HG03060 (cell line): ENCODE data around the gene MACROD2.
"Not testable (repeated sequence)": the region's sequence is repeated elsewhere in the genome, so short reads cannot be mapped to it uniquely, and the experiment has no call there.

Source experiments
- ATAC-seq: cut with Tn5 transposase; IDR thresholded peaks from one replicate; pipeline ENCODE4 v1.9.1; 2021; ENCODE audit warnings: low read depth, moderate number of reproducible peaks; ENCODE audit not compliant: unreplicated experiment

Gene MACROD2

DNA sequence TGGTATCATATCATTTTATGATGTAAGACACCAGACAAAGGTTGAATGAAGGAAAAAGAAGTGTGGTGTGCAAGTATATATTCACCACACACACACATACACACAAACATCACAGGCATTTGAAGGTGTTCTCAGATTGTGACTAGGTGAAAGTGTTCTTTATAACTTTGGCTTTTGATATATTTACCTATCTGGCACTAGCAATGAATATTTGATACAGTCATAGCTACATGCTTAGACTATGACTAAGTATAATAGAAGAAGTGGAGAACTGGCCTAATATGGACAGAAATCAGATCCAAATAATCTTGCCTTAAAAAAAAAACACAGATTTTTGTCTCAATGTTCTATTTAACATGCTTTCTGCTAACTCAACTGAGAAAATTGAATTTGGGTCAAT, 1768.0 kb downstream of the MACROD2 start:
- ATAC-seq: no peak

DNA sequence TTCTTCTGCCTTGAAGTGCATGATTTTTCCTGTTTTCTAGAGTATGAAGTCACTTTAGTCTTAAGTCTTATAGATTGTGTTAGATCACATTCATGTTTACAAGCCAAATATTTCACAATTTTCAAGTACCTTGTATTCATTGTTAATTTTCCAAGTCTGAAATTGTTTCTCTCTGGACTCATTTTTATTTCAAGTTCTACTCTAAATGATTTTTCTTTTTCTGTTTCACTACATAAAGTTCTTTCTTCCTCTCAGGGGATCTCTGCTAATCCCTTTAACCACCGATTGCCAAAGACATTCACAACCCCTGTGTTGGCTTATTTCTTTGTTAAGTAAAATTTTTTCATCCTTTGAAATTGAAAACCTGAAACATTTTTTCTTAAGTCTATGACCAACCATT, 1772.3 kb downstream of the MACROD2 start:
- ATAC-seq: no peak

GRCh38 chr20:15767999-15768741, 1772.9 kb downstream of the MACROD2 start:
- no peak for ATAC-seq

DNA sequence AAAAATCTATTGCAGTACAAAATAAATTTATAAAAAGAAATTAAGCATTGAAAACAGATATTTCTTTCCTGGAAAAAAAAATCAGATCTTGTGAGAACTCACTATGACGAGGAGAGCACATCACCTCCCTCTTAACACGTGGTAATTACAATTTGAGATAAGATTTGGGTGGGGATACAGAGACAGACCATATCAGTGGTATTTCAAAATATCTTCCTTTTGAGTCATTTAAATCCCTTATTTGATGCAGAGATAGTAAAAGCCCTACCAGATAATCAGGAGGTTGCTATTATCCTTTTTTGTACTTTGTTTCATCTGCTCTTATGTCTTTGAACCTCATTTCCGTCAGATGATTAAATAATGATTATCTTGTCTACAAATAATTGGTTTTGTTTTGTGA, 1777.5 kb downstream of the MACROD2 start:
- no peak for ATAC-seq

GRCh38 chr20:15774926-15775325, 1779.6 kb downstream of the MACROD2 start:
- ATAC-seq: no peak

- ATAC-seq: no peak
Observed at GRCh38 chr20:15776770-15777466, 1781.6 kb downstream of the MACROD2 start.

DNA sequence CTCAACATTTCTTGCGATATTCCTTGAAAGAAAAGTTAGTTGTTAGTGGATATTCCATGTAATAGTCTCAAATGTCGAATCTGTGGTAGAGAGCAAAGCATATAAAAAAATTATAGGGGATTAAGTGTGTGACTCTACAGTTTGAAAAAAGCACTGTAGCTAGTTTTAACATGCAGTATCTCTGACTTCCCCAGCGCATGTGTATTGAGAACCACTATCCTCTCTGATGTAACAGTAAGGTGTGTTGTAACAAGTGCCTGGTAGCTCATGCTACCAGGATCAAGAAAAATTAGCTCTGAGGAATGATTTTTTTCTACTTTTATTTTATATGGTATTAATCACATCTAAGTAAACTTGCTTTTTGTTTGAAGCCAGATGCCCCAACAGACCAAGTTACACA, 1788.7 kb downstream of the MACROD2 start:
- no peak for ATAC-seq

GRCh38 chr20:15789079-15789478, 1793.8 kb downstream of the MACROD2 start:
- no peak for ATAC-seq

GRCh38 chr20:15792855-15793254, 1797.5 kb downstream of the MACROD2 start:
- no peak for ATAC-seq

GRCh38 chr20:15794409-15794808, 1799.1 kb downstream of the MACROD2 start:
- ATAC-seq: no peak

DNA sequence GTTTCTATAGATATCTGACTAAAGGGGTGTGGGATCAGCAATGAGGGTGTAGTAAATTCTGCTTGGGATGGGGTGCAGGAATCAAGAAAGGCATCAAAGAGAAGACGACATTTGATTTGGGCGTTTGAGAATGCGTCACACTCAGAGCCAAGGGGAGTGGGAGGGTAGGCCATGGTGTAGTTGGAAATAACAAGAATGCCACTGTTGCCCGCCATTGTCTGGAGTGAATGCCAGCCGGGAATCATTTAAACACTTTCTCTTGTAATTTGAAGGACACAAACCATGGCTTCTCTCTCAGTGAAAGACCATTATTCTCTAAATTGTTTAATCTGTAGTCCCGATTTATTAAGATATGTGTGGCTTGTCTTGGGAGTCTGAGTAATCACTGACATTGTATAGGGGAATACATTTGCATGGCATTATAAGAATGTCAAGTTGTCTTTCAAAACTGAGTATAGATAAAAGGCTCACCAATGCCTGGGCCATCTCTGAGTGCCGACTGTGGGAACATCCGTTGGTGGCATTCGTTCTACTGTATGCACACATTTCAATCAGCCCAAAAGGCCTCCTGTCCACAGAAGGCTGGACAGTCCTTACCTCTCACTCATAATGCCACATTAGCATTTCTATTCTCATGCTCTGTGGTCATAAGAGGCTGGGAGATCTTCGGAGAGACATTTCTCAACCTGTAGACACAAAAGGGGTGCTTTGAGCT, 1800.1 kb downstream of the MACROD2 start:
- no peak for ATAC-seq

DNA sequence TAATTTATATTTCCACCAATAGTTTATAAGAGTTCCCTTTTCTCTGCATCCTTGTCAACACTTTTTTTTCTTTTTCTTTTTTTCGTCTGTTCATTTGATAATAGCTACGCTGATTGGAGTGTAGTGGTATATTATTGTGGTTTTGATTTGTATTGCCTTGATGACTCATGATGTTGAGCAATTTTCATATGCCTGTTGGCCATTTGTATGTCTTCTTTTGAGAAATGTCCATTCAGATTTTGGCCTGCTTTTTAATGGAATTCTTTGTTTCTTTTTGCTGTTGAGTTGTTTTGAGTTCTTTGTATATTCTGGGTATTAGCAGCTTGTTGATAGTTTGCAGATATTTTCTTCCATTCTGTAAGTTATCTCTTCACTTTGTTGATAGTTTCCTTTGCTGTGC, 1804.6 kb downstream of the MACROD2 start:
- no peak for ATAC-seq

- ATAC-seq: no peak
Observed at GRCh38 chr20:15802020-15802419, 1806.7 kb downstream of the MACROD2 start.

DNA sequence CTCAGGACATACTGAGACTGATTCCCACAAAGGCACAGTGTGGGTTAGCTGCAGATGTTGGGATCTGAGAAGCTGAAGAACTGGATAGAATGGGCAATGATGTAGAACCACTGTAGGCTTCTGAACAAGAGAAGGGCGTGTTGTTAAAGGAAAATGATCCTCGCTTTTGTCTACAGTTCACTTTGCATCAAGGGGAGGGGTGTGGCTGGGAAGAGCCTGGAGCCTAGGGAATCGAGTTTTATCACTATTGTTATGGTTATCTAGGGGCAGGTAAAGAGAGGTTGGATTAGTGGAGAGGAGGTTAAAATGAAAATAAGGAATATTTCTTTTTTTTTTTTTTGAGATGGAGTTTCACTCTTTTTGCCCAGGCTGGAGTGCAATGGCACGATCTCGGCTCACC, 1809.8 kb downstream of the MACROD2 start:
- ATAC-seq: no peak

GRCh38 chr20:15806105-15806504, 1810.8 kb downstream of the MACROD2 start:
- no peak for ATAC-seq

DNA sequence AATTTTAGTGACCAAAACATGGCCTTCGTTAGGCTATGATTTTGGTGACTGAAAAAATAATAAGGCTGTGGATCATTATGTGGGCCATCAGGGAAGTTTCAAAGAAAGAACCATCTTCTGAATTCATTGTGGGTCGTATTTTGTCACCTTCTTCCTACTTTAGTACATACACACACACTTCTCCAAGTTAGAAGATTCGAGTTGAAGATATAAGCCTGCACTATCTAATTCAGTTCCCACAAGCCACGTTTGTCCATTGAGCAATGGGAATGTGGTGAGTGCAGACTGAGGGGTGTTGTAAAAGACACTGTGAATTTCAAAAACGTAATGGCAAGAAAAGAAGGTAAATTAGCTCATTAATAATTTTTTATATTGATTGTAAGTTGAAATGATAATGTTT, 1812.0 kb downstream of the MACROD2 start:
- ATAC-seq: no peak

GRCh38 chr20:15807771-15808170, 1812.5 kb downstream of the MACROD2 start:
- ATAC-seq: not testable (repeated sequence)

GRCh38 chr20:15811951-15812350, 1816.6 kb downstream of the MACROD2 start:
- ATAC-seq: no peak

DNA sequence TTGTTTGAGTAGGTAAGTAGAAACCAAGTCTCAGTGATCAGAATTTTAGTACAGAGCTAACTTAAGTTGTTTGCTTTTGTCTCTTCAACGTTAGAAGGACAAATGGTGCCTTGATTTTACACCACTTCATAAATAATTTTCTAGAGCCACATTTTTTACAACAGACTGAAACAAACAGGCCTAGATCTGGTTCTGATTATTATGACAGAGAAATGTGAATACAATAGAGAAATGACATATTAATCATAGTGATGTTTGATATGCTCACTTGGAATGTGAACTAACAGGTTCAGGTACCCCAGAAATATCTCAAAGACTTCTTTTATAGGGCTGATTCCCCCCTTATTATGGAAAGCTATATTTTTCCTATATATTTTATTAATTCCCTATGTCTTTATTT, 1817.4 kb downstream of the MACROD2 start:
- ATAC-seq: no peak

DNA sequence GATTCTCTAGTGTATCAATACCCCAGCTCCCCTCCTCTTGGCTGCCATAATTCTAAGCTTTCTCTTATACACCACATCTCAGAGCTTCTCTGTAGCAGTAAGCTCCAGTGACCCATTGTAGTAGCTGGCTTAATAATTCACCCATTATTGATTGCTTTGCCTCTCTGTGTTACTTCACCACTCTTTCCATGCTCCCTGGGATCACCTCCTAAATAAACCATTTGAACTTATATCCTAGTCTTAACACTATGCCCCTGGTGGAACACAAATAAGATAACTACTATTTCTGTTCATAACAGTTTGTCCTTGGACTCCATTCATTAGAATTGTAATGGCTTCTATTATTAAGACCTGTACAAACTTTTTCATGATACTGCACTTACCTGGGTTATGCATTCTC, 1819.0 kb downstream of the MACROD2 start:
- no peak for ATAC-seq

DNA sequence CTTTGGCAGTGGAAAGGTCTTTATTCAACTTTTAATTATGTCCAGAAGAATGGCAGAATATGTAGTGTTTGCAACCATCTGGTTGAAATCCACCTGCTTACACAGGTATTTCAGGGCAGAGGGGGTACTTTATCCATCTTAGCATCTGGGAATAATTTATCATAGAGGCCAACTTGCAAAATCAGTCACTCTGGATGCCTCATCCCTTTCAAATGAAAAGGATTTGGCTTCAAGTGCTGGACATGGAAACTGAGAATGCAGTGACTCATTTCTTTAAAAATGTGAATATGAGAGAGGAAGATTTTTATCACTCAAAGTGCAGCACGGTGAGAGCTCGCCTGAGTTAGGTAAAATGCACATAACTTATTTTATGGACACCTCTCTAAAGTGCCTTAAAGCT, 1819.6 kb downstream of the MACROD2 start:
- no peak for ATAC-seq

GRCh38 chr20:15817351-15817750, 1822.0 kb downstream of the MACROD2 start:
- no peak for ATAC-seq
